Neuron (in vitro differentiated cells): ENCODE measurements around the gene MS4A12.
"Not testable (repeated sequence)": the region's sequence is repeated elsewhere in the genome, so short reads cannot be mapped to it uniquely, and the experiment has no call there.

Experiments
- H2AFZ ChIP-seq: one replicate; pipeline ENCODE4 v1.6.1; 2013; ENCODE audit warnings: low read depth, mild to moderate bottlenecking, inconsistent platforms, low read length, moderate library complexity
- H3K27me3 ChIP-seq: one replicate; pipeline ENCODE4 v1.6.1; 2013; ENCODE audit warnings: low read length; ENCODE audit not compliant: insufficient read depth
- H3K36me3 ChIP-seq: one replicate; pipeline ENCODE4 v1.6.1; 2013; ENCODE audit warnings: low read length; ENCODE audit not compliant: insufficient read depth
- H3K4me1 ChIP-seq: one replicate; pipeline ENCODE4 v1.6.1; 2013; ENCODE audit warnings: low read length; ENCODE audit not compliant: insufficient read depth
- H3K4me3 ChIP-seq: 2 replicates; pipeline ENCODE4 v1.5.1; 2013; ENCODE audit warnings: mild to moderate bottlenecking, low read length, moderate library complexity
- H3K9me3 ChIP-seq: one replicate; pipeline ENCODE4 v1.6.1; 2013; ENCODE audit warnings: low read length

Gene MS4A12

GRCh38 chr11:60492488-60493009 lies at the start of gene MS4A12:
MS4A12 (plus strand) TSS chr11:60492778; CDS start chr11:60497319, 4,541 bp downstream.
- Histone ChIP-seq H3K9me3 (no peaks in the 10 kb centered on the region), H3K4me1 (no peaks in the 10 kb centered on the region), H3K4me3 (no peak within 1 kb of the TSS), H2AFZ (no peak within 1 kb of the TSS), H3K27me3 (no peaks in the 10 kb centered on the region), H3K36me3 (no peaks in the 10 kb centered on the region)

GRCh38 chr11:60447070-60447469 lies 45.5 kb upstream of the MS4A12 start:
- Histone ChIP-seq H3K27me3 (no peaks in the 10 kb centered on the region), H3K4me3 (no peak overlapping the region), H3K36me3 (no peaks in the 10 kb centered on the region), H2AFZ (no peak overlapping the region), H3K9me3 (no peaks in the 10 kb centered on the region), H3K4me1 (no peaks in the 10 kb centered on the region)

- no peak overlapping the region for H2AFZ ChIP-seq
- no peaks in the 10 kb centered on the region for H3K27me3 ChIP-seq
- H3K9me3 ChIP-seq = no peaks in the 10 kb centered on the region
- H3K4me3 ChIP-seq = no peak overlapping the region
- no peaks in the 10 kb centered on the region for H3K36me3 ChIP-seq
- no peaks in the 10 kb centered on the region for H3K4me1 ChIP-seq
Observed at GRCh38 chr11:60447846-60448245, 44.7 kb upstream of the MS4A12 start.

GRCh38 chr11:60451185-60451584 lies 41.4 kb upstream of the MS4A12 start:
- not testable (repeated sequence) for H3K27me3 ChIP-seq, H2AFZ ChIP-seq, H3K4me3 ChIP-seq, H3K9me3 ChIP-seq, H3K36me3 ChIP-seq, H3K4me1 ChIP-seq

- Histone ChIP-seq H3K9me3 (no peaks in the 10 kb centered on the region), H3K27me3 (no peaks in the 10 kb centered on the region), H3K4me3 (no peak overlapping the region), H3K36me3 (no peaks in the 10 kb centered on the region), H3K4me1 (no peaks in the 10 kb centered on the region), H2AFZ (no peak overlapping the region)
Observed at GRCh38 chr11:60454212-60454611, 38.4 kb upstream of the MS4A12 start.

- Histone ChIP-seq H2AFZ (no peak within 1 kb of the TSS), H3K4me1 (no peaks in the 10 kb centered on the region), H3K27me3 (no peaks in the 10 kb centered on the region), H3K9me3 (no peaks in the 10 kb centered on the region), H3K4me3 (no peak within 1 kb of the TSS), H3K36me3 (no peaks in the 10 kb centered on the region)
Observed at GRCh38 chr11:60455531-60456042, 37.0 kb upstream of the MS4A12 start, which contains the start of gene MS4A1. MS4A1 (plus strand) TSS chr11:60455847; CDS start chr11:60462375, 6,528 bp downstream.

- H3K36me3 ChIP-seq = no peaks in the 10 kb centered on the region
- no peaks in the 10 kb centered on the region for H3K27me3 ChIP-seq
- no peaks in the 10 kb centered on the region for H3K9me3 ChIP-seq
- H2AFZ ChIP-seq = no peak overlapping the region
- H3K4me1 ChIP-seq = no peaks in the 10 kb centered on the region
- H3K4me3 ChIP-seq = no peak overlapping the region
Observed at GRCh38 chr11:60457576-60457975, 35.0 kb upstream of the MS4A12 start.

GRCh38 chr11:60459345-60459744 lies 33.2 kb upstream of the MS4A12 start:
- no peak overlapping the region for H3K4me3 ChIP-seq
- no peaks in the 10 kb centered on the region for H3K9me3 ChIP-seq
- no peaks in the 10 kb centered on the region for H3K4me1 ChIP-seq
- no peak overlapping the region for H2AFZ ChIP-seq
- H3K36me3 ChIP-seq = no peaks in the 10 kb centered on the region
- H3K27me3 ChIP-seq = no peaks in the 10 kb centered on the region

GRCh38 chr11:60468829-60469228 lies 23.7 kb upstream of the MS4A12 start:
- Histone ChIP-seq H3K4me3 (no peak overlapping the region), H3K27me3 (no peaks in the 10 kb centered on the region), H3K36me3 (no peaks in the 10 kb centered on the region), H2AFZ (no peak overlapping the region), H3K4me1 (no peaks in the 10 kb centered on the region), H3K9me3 (no peaks in the 10 kb centered on the region)

GRCh38 chr11:60469723-60470122 lies 22.9 kb upstream of the MS4A12 start:
- Histone ChIP-seq H3K27me3 (no peaks in the 10 kb centered on the region), H3K36me3 (no peaks in the 10 kb centered on the region), H3K9me3 (no peaks in the 10 kb centered on the region), H3K4me3 (no peak overlapping the region), H3K4me1 (no peaks in the 10 kb centered on the region), H2AFZ (no peak overlapping the region)

GRCh38 chr11:60477035-60477445 lies 15.5 kb upstream of the MS4A12 start:
- Histone ChIP-seq H3K4me1 (no peaks in the 10 kb centered on the region), H3K9me3 (no peaks in the 10 kb centered on the region), H3K36me3 (no peaks in the 10 kb centered on the region), H3K27me3 (no peaks in the 10 kb centered on the region), H2AFZ (no peak overlapping the region), H3K4me3 (no peak overlapping the region)

- H3K9me3 ChIP-seq = no peaks in the 10 kb centered on the region
- H3K36me3 ChIP-seq = no peaks in the 10 kb centered on the region
- H3K4me1 ChIP-seq = no peaks in the 10 kb centered on the region
- H3K27me3 ChIP-seq = no peaks in the 10 kb centered on the region
- H3K4me3 ChIP-seq = no peak overlapping the region
- H2AFZ ChIP-seq = no peak overlapping the region
Observed at GRCh38 chr11:60482361-60482760, 10.2 kb upstream of the MS4A12 start.

GRCh38 chr11:60485987-60486386 lies 6.6 kb upstream of the MS4A12 start:
- no peaks in the 10 kb centered on the region for H3K4me1 ChIP-seq

GRCh38 chr11:60493454-60493853 lies 876 bp downstream of the MS4A12 start:
- Histone ChIP-seq H3K9me3 (no peaks in the 10 kb centered on the region), H3K27me3 (no peaks in the 10 kb centered on the region), H3K36me3 (no peaks in the 10 kb centered on the region), H3K4me1 (no peaks in the 10 kb centered on the region), H3K4me3 (no peak overlapping the region), H2AFZ (no peak overlapping the region)

More at GRCh38 chr11:60485987-60486386, 6.6 kb upstream of the MS4A12 start:
- Histone ChIP-seq H2AFZ (no peak overlapping the region), H3K4me3 (no peak overlapping the region), H3K9me3 (no peaks in the 10 kb centered on the region), H3K27me3 (no peaks in the 10 kb centered on the region), H3K36me3 (no peaks in the 10 kb centered on the region)
